Hepatocyte (in vitro differentiated cells): ENCODE data around the gene NOL3. TPM values are rescaled to one million over a fixed set of nuclear protein-coding genes. Genes with fewer than 3 reads are reported as not detected.

Experiments used
- DNase-seq: peaks from one replicate; pipeline ENCODE4 v3.0.0-alpha.2; 2016; ENCODE audit warnings: low spot score
- H2AFZ ChIP-seq: fragments of 200-600 bp; sonication (generic); 2 replicates; pipeline ENCODE4 v1.6.0; 2016; ENCODE audit warnings: antibody characterized with exemption, mild to moderate bottlenecking
- H3K27ac ChIP-seq: fragments of 200-600 bp; sonication (generic); 2 replicates; pipeline ENCODE4 v1.5.1; 2016; ENCODE audit warnings: mild to moderate bottlenecking
- H3K27me3 ChIP-seq: fragments of 200-600 bp; sonication (generic); 2 replicates; pipeline ENCODE4 v1.6.1; 2016
- H3K36me3 ChIP-seq: fragments of 200-600 bp; sonication (generic); replicated peaks from 2 replicates; pipeline ENCODE4 v1.5.1; 2016; ENCODE audit warnings: low read depth; ENCODE audit not compliant: insufficient read depth
- H3K4me1 ChIP-seq: fragments of 200-600 bp; sonication (generic); 2 replicates; pipeline ENCODE4 v1.5.1; 2016; ENCODE audit warnings: mild to moderate bottlenecking, moderate library complexity; ENCODE audit not compliant: insufficient read depth
- H3K4me2 ChIP-seq: fragments of 200-600 bp; sonication (generic); 2 replicates; pipeline ENCODE4 v1.6.0; 2016
- H3K4me3 ChIP-seq: fragments of 200-600 bp; sonication (generic); 2 replicates; pipeline ENCODE4 v1.5.1; 2016; ENCODE audit warnings: mild to moderate bottlenecking
- H3K79me2 ChIP-seq: fragments of 200-600 bp; sonication (generic); 2 replicates; pipeline ENCODE4 v1.6.0; 2017; ENCODE audit warnings: mild to moderate bottlenecking
- H3K9me2 ChIP-seq: fragments of 200-600 bp; sonication (generic); replicated peaks from 2 replicates; pipeline ENCODE4 v1.6.0; 2017; ENCODE audit warnings: mild to moderate bottlenecking; ENCODE audit not compliant: insufficient read depth
- H3K9me3 ChIP-seq: fragments of 200-600 bp; sonication (generic); 2 replicates; pipeline ENCODE4 v1.5.1; 2016; ENCODE audit warnings: low read depth, mild to moderate bottlenecking
- H4K20me1 ChIP-seq: fragments of 200-600 bp; sonication (generic); 2 replicates; pipeline ENCODE4 v1.6.0; 2016; ENCODE audit warnings: mild to moderate bottlenecking; ENCODE audit not compliant: insufficient read depth, poor library complexity, severe bottlenecking
- CTCF ChIP-seq: fragments of 200-600 bp; sonication (generic); IDR thresholded peaks from 2 replicates; pipeline ENCODE4 v1.5.1; 2016; ENCODE audit warnings: antibody characterized with exemption, mild to moderate bottlenecking; ENCODE audit not compliant: poor library complexity
- EZH2 ChIP-seq: fragments of 200-600 bp; sonication (generic); IDR thresholded peaks from 2 replicates; pipeline ENCODE4 v1.6.1; 2016; ENCODE audit warnings: antibody characterized with exemption, mild to moderate bottlenecking, borderline replicate concordance
- EZH2phosphoT487 ChIP-seq: fragments of 200-600 bp; sonication (generic); IDR thresholded peaks from one replicate; pipeline ENCODE4 v1.6.1; 2018; ENCODE audit warnings: antibody characterized with exemption, mild to moderate bottlenecking, low read depth, moderate library complexity; ENCODE audit not compliant: unreplicated experiment, severe bottlenecking
- WGBS: methylation state at CpG from one replicate; pipeline ENCODE4 v1.1.6; 2016; ENCODE audit warnings: low lambda C conversion rate; ENCODE audit errors: missing lambda C conversion rate; 5-methylcytosine and 5-hydroxymethylcytosine counted together
- polyA plus RNA-seq: library from polyadenylated mRNA; unstranded; fragments of >200 nt; fragmentation: Nextera tagmentation; extraction: Ambion mirVana; gene quantifications from 2 replicates; pipeline ENCODE4 v1.2.1, GENCODE V29; 2016
- total RNA-seq: library from RNA; depleted of rRNA; stranded (reverse); fragments of >200 nt; gene quantifications from 2 replicates; pipeline ENCODE4 v1.2.3, GENCODE V29; 2014

NOL3 gene
- total and polyA plus RNA-seq, 2 experiments from 2014 or later, result 9.3 to 10.9 TPM

- no peak overlapping the region for H3K4me2 ChIP-seq
- H4K20me1 ChIP-seq, result no peaks in the 10 kb centered on the region
- H3K27me3 ChIP-seq, result no peaks in the 10 kb centered on the region
- no peak overlapping the region for H3K27ac ChIP-seq
- TF ChIP-seq EZH2phosphoT487, result no peak
- no peak for TF ChIP-seq CTCF
- TF ChIP-seq EZH2, result no peak
- no peaks in the 10 kb centered on the region for H3K9me3 ChIP-seq
- WGBS, result 96% methylated on average over 12 of the region's 12 CpGs
- no peak overlapping the region for H2AFZ ChIP-seq
- no peak overlapping the region for H3K4me3 ChIP-seq
- peaks cover 5% of the 10 kb centered on the region for H3K4me1 ChIP-seq
- H3K36me3 ChIP-seq, result no peaks in the 10 kb centered on the region
- H3K79me2 ChIP-seq, result no peaks in the 10 kb centered on the region
- H3K9me2 ChIP-seq, result no peaks in the 10 kb centered on the region
- DNase-seq, result no peak
These were observed 32.1 kb downstream of the NOL3 start for GRCh38 chr16:67202426-67202825.

GRCh38 chr16:67202956-67203493 lies 32.7 kb downstream of the NOL3 start:
- TF ChIP-seq EZH2phosphoT487 (no peak), EZH2 (no peak), CTCF (no peak)

DNA sequence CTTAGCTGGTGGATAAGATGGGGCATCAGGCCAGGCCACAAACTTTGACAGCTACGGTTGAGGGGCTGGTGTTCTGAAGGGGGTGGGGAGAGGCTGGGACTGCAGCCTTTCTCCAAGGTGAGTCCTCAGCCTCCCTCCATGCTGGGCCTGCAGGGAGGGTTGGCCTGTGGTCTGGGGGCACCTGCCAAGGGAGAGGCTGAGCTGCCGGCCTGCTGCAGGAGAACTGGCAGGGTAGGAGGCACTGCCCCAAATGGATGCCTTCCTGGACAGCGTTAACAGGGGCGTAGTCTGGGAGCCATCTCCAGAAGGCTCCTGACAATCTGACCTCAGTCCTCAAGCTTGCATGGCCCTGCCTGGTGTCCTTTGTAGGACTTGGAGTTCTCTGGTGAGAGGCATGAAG lies 33.7 kb downstream of the NOL3 start:
- H3K4me1 ChIP-seq, result no peaks in the 10 kb centered on the region
- no peaks in the 10 kb centered on the region for H3K79me2 ChIP-seq
- DNase-seq, result no peak
- H3K4me3 ChIP-seq, result no peak overlapping the region
- H3K36me3 ChIP-seq, result no peaks in the 10 kb centered on the region
- no peaks in the 10 kb centered on the region for H3K9me3 ChIP-seq
- no peaks in the 10 kb centered on the region for H3K9me2 ChIP-seq
- no peak overlapping the region for H2AFZ ChIP-seq
- no peak overlapping the region for H3K4me2 ChIP-seq
- no peaks in the 10 kb centered on the region for H4K20me1 ChIP-seq
- 94% methylated on average over 4 of the region's 4 CpGs for WGBS
- no peaks in the 10 kb centered on the region for H3K27me3 ChIP-seq
- no peak overlapping the region for H3K27ac ChIP-seq
- TF ChIP-seq EZH2 (no peak), EZH2phosphoT487 (no peak), CTCF (no peak)

More at GRCh38 chr16:67202956-67203493, 32.7 kb downstream of the NOL3 start:
- no peak overlapping the region for H2AFZ ChIP-seq
- H3K79me2 ChIP-seq, result no peaks in the 10 kb centered on the region
- no peaks in the 10 kb centered on the region for H3K9me2 ChIP-seq
- no peaks in the 10 kb centered on the region for H3K36me3 ChIP-seq
- no peaks in the 10 kb centered on the region for H3K9me3 ChIP-seq
- H3K4me1 ChIP-seq, result peaks cover 5% of the 10 kb centered on the region
- H3K27me3 ChIP-seq, result no peaks in the 10 kb centered on the region
- no peak overlapping the region for H3K27ac ChIP-seq
- 95% methylated on average over 18 of the region's 23 CpGs for WGBS
- H3K4me3 ChIP-seq, result no peak overlapping the region
- H3K4me2 ChIP-seq, result no peak overlapping the region
- H4K20me1 ChIP-seq, result no peaks in the 10 kb centered on the region
- DNase-seq, result no peak
